ENCODE results near the gene MAVS. TPM values are rescaled to one million over a fixed set of nuclear protein-coding genes. Genes with fewer than 3 reads are reported as not detected.

Gene MAVS
- total RNA-seq, 4 donors from 2014 or later = 17.2 to 28.2 (median 27.1) TPM

GRCh38 chr20:3861191-3861590 lies 14.6 kb downstream of the MAVS start:
- no peak for DNase-seq (ENCODE audit: low spot score in 2 of 2)
- 90 to 93% methylated on average over 7 of the region's 7 CpGs for WGBS, 2 donors
- TF ChIP-seq POLR2A (IDR thresholded peaks at IDR 0.05) (no peak), CTCF (IDR thresholded peaks at IDR 0.05) (no peak)
- H3K4me3 ChIP-seq (ENCODE audit: low read depth, poor library complexity, severe bottlenecking) = no peak overlapping the region
- intact Hi-C loops (cut with DNase I; ENCODE audit: low total_unique reads) = no loop called here

- DNase-seq (ENCODE audit: low spot score in 2 of 2) = no peak
- intact Hi-C loops (cut with DNase I; ENCODE audit: low total_unique reads) = no loop called here
- no peak for TF ChIP-seq POLR2A (IDR thresholded peaks at IDR 0.05)
- TF ChIP-seq CTCF (IDR thresholded peaks at IDR 0.05) = no peak
- H3K4me3 ChIP-seq (ENCODE audit: low read depth, poor library complexity, severe bottlenecking) = no peak overlapping the region
- WGBS, 2 donors = 92 to 100% methylated on average over 1 of the region's 1 CpG
These were observed 15.7 kb downstream of the MAVS start for GRCh38 chr20:3862333-3862732.

GRCh38 chr20:3863317-3863716 lies 16.7 kb downstream of the MAVS start:
- no peak overlapping the region for H3K4me3 ChIP-seq (ENCODE audit: low read depth, poor library complexity, severe bottlenecking)
- WGBS, 2 donors = 82 to 95% methylated on average over 7 of the region's 7 CpGs
- DNase-seq (ENCODE audit: low spot score in 2 of 2) = no peak
- TF ChIP-seq CTCF (IDR thresholded peaks at IDR 0.05) (no peak), POLR2A (IDR thresholded peaks at IDR 0.05) (no peak)
- intact Hi-C loops (cut with DNase I; ENCODE audit: low total_unique reads) = no loop called here

GRCh38 chr20:3864518-3864917 lies 17.9 kb downstream of the MAVS start:
- H3K4me3 ChIP-seq (ENCODE audit: low read depth, poor library complexity, severe bottlenecking) = no peak overlapping the region
- DNase-seq (ENCODE audit: low spot score in 2 of 2) = no peak
- no peak for TF ChIP-seq CTCF (IDR thresholded peaks at IDR 0.05)
- no peak for TF ChIP-seq POLR2A (IDR thresholded peaks at IDR 0.05)
- intact Hi-C loops (cut with DNase I; ENCODE audit: low total_unique reads) = no loop called here
- 74 to 77% methylated on average over 5 of the region's 5 CpGs for WGBS, 2 donors

GRCh38 chr20:3865152-3865886 lies 18.7 kb downstream of the MAVS start:
- DNase-seq (ENCODE audit: low spot score in 2 of 2) = no peak
- 87 to 88% methylated on average over 14 of the region's 14 CpGs for WGBS, 2 donors
- no peak for TF ChIP-seq POLR2A (IDR thresholded peaks at IDR 0.05)
- no peak overlapping the region for H3K4me3 ChIP-seq (ENCODE audit: low read depth, poor library complexity, severe bottlenecking)
- intact Hi-C loops (cut with DNase I; ENCODE audit: low total_unique reads) = no loop called here

GRCh38 chr20:3865887-3866407 lies 19.3 kb downstream of the MAVS start:
- TF ChIP-seq POLR2A (IDR thresholded peaks at IDR 0.05) (no peak), CTCF (IDR thresholded peaks at IDR 0.05) (no peak)
- H3K4me3 ChIP-seq (ENCODE audit: low read depth, poor library complexity, severe bottlenecking) = no peak overlapping the region
- WGBS, 2 donors = 86 to 87% methylated on average over 12 to 13 of the region's 14 CpGs
- intact Hi-C loops (cut with DNase I; ENCODE audit: low total_unique reads) = no loop called here
- DNase-seq (ENCODE audit: low spot score in 2 of 2) = no peak
